ENCODE data around the gene SLC10A1. TPM values are rescaled to one million over a fixed set of nuclear protein-coding genes. Genes with fewer than 3 reads are reported as not detected.
"Not testable (repeated sequence)": the region's sequence is repeated elsewhere in the genome, so short reads cannot be mapped to it uniquely, and the experiment has no call there.

The SLC10A1 gene
- polyA plus RNA-seq, 4 donors = 0.08 to 0.23 (median 0.15) TPM

GRCh38 chr14:69772082-69773017 lies 24.7 kb downstream of the SLC10A1 start:
- no peak for DNase-seq (ENCODE audit: low read depth in 4 of 4, low spot score in 3 of 4)

DNA sequence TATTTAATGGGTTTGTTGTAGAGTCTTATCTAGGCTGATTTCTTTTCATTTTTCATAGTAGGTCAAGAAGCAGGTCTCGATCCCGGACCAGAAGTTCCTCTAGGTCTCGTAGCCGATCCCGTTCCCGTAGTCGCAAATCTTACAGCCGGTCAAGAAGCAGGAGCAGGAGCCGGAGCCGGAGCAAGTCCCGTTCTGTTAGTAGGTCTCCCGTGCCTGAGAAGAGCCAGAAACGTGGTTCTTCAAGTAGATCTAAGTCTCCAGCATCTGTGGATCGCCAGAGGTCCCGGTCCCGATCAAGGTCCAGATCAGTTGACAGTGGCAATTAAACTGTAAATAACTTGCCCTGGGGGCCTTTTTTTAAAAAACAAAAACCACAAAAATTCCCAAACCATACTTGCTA lies 25.9 kb downstream of the SLC10A1 start:
- DNase-seq (ENCODE audit: low read depth in 4 of 4, low spot score in 3 of 4) = no peak

DNA sequence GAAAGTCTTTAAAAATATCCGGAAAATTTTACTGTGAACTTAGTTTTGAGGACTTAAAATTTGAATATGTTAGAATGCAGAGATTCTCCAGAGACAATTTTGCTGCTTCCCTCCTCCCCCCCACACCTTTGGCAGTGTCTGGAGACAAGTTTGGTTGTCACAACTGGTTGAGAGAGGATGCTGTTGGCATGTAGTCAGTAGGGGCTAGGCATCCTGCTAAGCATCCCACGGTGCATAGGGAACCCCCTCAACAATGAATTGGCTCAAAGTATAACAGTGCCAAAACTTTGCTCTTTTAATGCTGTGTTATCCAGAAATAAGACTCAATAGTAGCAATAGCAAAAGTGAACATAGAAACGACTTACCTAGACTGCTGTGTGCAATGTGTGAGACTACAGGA lies 26.5 kb downstream of the SLC10A1 start:
- DNase-seq (ENCODE audit: low read depth in 4 of 4, low spot score in 3 of 4) = no peak

GRCh38 chr14:69769623-69770022 lies 27.4 kb downstream of the SLC10A1 start:
- DNase-seq (ENCODE audit: low read depth in 4 of 4, low spot score in 3 of 4) = no peak

- DNase-seq (ENCODE audit: low read depth in 4 of 4, low spot score in 3 of 4) = no peak
Observed at GRCh38 chr14:69768873-69769272, 28.2 kb downstream of the SLC10A1 start.

DNA sequence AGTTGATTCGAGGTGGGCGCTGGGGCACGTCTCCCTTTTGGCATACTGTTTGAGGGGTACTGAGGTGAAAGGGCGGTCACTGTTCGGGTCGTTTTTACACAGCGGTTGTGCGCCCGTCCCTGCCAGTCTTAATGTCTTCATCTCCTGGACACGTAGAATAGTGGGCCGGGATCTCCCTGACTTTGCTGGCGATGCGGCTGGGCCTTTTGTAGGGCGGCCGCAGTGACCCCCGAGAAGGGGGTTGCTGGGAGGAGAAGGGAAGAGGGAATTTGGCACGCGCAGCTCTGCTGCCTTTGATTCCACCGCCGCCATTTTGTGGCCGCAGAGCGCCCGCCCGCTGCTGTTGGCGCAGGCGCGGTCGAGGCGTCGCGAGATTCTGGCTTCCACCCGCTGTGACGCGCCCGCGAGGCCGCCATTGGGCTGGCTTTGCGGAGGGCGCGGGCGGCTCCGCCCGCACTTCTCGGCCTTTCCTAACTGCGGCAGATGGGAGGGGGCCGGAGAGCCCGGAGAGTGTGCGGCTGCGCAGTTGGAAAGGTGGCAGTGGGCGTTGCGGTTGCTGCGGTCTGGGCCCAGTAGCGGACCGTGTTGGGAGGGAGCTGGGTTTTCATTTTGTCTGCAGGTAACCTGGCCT lies 29.6 kb downstream of the SLC10A1 start:
- DNase-seq (ENCODE audit: low read depth in 4 of 4, low spot score in 3 of 4) = peak; percentile 87 to 91 (median 89)

- DNase-seq (ENCODE audit: low read depth in 4 of 4, low spot score in 3 of 4) = peak; percentile 95 to 98 (median 96)
Observed at GRCh38 chr14:69766984-69767368, 30.1 kb downstream of the SLC10A1 start, which contains the start of gene SRSF5. Gene SRSF5 (plus strand): TSS chr14:69767142. CDS start chr14:69768157, 1,015 bp downstream.

DNA sequence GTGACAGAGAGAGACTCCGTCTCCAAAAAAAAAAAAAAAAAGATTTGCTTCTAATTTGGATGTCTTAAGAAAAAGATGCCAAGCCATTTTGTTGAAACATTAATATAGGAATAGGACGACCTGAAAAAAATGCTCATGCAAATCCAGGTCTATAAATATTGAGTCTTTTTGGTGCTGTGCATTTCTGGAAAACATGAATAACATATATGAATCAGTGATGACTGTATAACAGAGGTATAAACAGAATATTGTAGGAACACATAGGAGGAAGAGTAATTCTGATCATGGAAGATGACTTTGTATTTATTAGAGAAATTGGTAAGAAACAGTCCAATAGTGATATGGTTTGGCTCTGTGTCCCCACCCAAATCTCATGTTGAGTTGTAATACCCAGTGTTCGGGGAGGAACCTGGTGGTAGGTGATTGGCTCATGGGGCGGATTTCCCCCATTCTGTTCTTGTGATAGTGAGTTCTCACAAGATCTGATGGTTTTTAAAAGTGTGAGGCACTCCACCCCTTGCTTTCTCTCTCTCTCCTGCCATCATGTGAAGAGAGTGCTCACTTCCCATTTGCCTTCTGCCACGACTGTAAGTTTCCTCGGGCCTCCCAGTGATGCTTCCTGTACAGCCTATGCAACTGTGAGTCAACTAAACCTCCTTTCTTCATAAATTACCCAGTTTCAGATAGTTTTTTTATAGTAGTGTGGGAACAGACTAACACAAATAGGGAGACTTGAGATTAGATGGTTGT lies 33.1 kb downstream of the SLC10A1 start:
- no peak for DNase-seq (ENCODE audit: low read depth in 4 of 4, low spot score in 3 of 4)

- no peak for DNase-seq (ENCODE audit: low read depth in 4 of 4, low spot score in 3 of 4)
Observed at GRCh38 chr14:69760810-69761209, 36.2 kb downstream of the SLC10A1 start.

- no peak for DNase-seq (ENCODE audit: low read depth in 4 of 4, low spot score in 3 of 4)
Observed at GRCh38 chr14:69756298-69756697, 40.7 kb downstream of the SLC10A1 start.

GRCh38 chr14:69755784-69756183 lies 41.3 kb downstream of the SLC10A1 start:
- no peak for DNase-seq (ENCODE audit: low read depth in 4 of 4, low spot score in 3 of 4)

DNA sequence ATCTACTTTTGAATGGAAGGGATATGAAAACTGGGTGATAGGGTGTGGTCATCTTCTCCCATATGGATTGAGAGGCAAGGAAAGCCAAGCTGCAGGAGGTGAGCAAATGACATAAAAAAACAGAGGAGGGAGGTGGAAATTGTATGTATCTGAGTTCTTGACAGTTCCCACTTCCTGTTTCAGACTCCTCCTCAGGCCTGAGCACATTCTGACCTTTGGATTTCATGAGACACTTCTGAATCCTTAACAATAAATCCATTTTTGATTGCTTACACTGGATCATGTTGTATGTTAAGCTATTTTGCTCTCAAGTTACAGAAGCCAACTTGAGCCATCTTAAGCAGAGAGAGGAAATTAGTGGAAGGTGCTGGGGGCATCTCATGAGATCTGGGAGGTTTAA lies 41.7 kb downstream of the SLC10A1 start:
- DNase-seq (ENCODE audit: low read depth in 4 of 4, low spot score in 3 of 4) = no peak

DNA sequence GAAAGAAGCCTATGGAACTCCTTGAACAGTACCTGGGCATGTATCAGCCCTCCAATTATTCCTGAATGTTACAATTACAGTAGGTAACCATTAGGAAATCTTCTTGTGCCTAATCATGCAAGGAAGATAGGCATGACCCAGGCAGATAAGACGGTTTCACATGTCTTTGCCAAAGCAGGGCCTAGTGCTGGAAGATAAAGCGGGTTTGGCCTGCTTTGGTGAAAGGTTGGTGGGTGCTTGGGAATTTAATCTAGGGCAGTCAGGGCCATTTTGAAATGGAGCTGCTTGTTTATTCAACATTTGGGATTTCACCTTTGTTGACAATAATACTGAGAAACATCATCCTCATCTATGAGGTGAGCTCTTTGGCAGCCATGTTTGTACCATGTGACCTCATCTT lies 42.6 kb downstream of the SLC10A1 start:
- no peak for DNase-seq (ENCODE audit: low read depth in 4 of 4, low spot score in 3 of 4)

- no peak for DNase-seq (ENCODE audit: low read depth in 4 of 4, low spot score in 3 of 4)
Observed at GRCh38 chr14:69753860-69754259, 43.2 kb downstream of the SLC10A1 start.

DNA sequence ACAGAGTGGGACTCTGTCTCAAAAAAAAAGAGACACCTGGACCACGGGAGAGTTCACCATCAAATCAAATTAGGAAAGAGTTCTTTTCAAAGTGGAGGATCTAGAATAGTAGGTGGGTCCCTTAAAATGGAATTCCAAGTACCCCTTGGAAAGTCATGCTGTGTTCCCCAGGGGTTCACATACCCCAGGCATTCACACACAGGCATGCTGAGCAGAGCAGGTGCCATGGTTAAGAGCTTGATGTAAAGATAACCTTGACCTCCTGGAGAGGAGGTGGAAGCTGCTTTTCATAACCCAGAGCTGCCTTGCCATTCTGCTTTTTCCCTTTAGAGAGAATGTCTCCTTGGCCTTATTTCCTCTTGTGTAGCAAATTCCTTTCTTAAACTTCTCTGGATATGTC lies 44.3 kb downstream of the SLC10A1 start:
- no peak for DNase-seq (ENCODE audit: low read depth in 4 of 4, low spot score in 3 of 4)

DNA sequence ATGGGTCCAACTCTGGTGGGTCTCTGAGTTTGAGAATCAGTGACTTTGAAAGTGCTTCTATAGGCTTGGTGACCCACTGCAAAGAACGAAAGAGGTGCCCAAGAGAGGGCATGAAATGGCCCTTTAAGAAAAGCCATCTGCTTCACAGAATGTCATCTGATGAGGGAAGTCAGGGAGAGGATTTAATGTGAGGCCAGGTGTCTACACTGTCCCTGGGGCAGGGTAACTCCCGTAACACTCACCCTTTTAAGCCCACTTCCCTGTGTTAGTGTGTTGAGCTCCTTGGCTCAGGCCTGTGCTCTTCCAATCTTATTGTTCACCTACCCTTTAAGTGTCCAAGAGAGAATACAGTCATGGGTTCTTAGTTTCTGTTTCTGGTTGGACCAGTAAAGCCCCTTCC lies 46.5 kb downstream of the SLC10A1 start:
- no peak for DNase-seq (ENCODE audit: low read depth in 4 of 4, low spot score in 3 of 4)

- peak in 2 of 4 donors; percentile 31 to 35 for DNase-seq (ENCODE audit: low read depth in 4 of 4, low spot score in 3 of 4)
Observed at GRCh38 chr14:69749956-69750355, 47.1 kb downstream of the SLC10A1 start.

DNA sequence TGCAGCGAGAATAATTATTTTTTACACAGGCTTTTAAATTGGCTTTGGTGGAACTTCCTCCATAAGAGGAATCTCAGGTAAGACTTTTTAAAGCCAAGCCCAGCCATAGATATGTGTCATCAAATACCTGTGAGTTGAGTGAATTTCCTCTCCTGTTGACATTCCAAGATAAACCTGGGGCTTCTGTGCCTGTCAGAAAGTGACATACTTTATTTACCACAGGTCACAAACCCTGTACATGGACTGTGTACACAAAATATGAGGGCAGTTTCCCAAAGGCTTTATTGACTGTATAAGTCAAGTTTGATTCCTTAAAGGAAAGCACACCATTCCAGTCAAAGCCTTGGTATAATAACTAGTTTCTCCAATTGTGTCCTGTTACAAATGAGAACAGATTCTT lies 56.0 kb downstream of the SLC10A1 start:
- no peak for DNase-seq (ENCODE audit: low read depth in 4 of 4, low spot score in 3 of 4)

GRCh38 chr14:69736405-69736804 lies 60.6 kb downstream of the SLC10A1 start:
- not testable (repeated sequence) for DNase-seq (ENCODE audit: low read depth in 4 of 4, low spot score in 3 of 4)

GRCh38 chr14:69731919-69732598 lies 65.0 kb downstream of the SLC10A1 start:
- not testable (repeated sequence) for DNase-seq (ENCODE audit: low read depth in 4 of 4, low spot score in 3 of 4)

DNA sequence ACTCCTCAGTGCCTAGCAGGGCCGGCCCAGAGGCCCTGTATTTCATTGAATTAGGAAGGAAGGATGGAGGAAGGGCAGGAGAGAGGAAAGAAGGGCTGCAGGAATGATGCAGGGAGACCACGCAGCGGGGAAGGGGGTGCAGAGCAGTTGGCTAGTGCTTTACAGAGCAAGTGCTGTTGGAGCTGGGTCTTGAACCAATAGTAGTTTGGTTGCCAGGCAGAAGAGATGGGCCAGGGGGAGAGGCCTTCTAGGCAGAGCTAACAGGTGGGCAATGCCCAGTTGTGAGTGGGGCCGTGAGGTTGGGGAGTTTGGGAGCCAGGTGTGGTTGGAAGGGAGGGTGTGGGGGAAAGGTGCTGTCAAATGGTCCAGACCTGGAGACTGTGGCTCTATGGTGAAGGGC lies 69.2 kb downstream of the SLC10A1 start:
- DNase-seq (ENCODE audit: low read depth in 4 of 4, low spot score in 3 of 4) = no peak

Measured in right renal pelvis (tissue), 4 donors.